Testis (tissue), 3 donors: ENCODE data around the gene ADCY5. TPM values are rescaled to one million over a fixed set of nuclear protein-coding genes. Genes with fewer than 3 reads are reported as not detected.

Source experiments
- DNase-seq: peaks from one replicate; pipeline ENCODE4 v3.0.0-alpha.2; 2019
- H3K27ac ChIP-seq, 2 donors: fragments of 200-600 bp; sonication (generic); one replicate each; pipeline ENCODE4 v1.5.1; 2019
- H3K27me3 ChIP-seq: fragments of 200-600 bp; sonication (generic); one replicate; pipeline ENCODE4 v1.5.1; 2019
- H3K36me3 ChIP-seq: fragments of 200-600 bp; sonication (generic); one replicate; pipeline ENCODE4 v1.5.1; 2017; ENCODE audit warnings: low read depth; ENCODE audit errors: missing control alignments
- H3K4me1 ChIP-seq: fragments of 200-600 bp; sonication (generic); one replicate; pipeline ENCODE4 v1.5.1; 2019
- H3K4me3 ChIP-seq, 2 donors: fragments of 200-600 bp; sonication (generic); one replicate each; pipeline ENCODE4 v1.5.1; 2017 to 2019
- H3K9me3 ChIP-seq: fragments of 200-600 bp; sonication (generic); one replicate; pipeline ENCODE4 v1.5.1; 2017
- CTCF ChIP-seq, 3 experiments: fragments of 450-650 bp in 2 of 3; fragments of 200-600 bp in 1 of 3; sonication (generic) in 1 of 3; IDR thresholded peaks; one replicate each; pipeline ENCODE4 v1.5.1; 2016 to 2019; ENCODE audit warnings: antibody characterized with exemption in 3 of 3, mild to moderate bottlenecking in 2 of 3, moderate library complexity in 1 of 3
- POLR2A ChIP-seq: fragments of 450-650 bp; IDR thresholded peaks from one replicate; pipeline ENCODE4 v1.6.1; 2017; ENCODE audit warnings: antibody characterized with exemption, mild to moderate bottlenecking, moderate library complexity
- WGBS, 2 donors: methylation state at CpG; one replicate each; pipeline ENCODE4 v1.1.5; 2018; 5-methylcytosine and 5-hydroxymethylcytosine counted together
- intact Hi-C: fragments of 100-400 bp; cut with DNase I; formaldehyde crosslinking; loops from one replicate; pipeline ENCODE4 v1.15.1; 2023; ENCODE audit warnings: low total_unique reads
- polyA plus RNA-seq: library from polyadenylated mRNA; stranded (reverse); fragments of 350-450 nt; fragmentation: Illumina TruSeq; extraction: RNeasy Lipid Tissue Mini Kit (QIAGEN cat#74804); gene quantifications from one replicate; pipeline ENCODE4 v1.2.3, GENCODE V29; 2014; ENCODE audit warnings: low read depth, low replicate concordance; ENCODE audit not compliant: insufficient read depth
- total RNA-seq, 2 donors: library from RNA; depleted of rRNA; stranded (reverse); fragments of >200 nt; gene quantifications; one replicate each; pipeline ENCODE4 v1.2.3, GENCODE V29; 2016

Gene ADCY5
- total and polyA plus RNA-seq, 3 donors from 2014 or later, result 16.5 to 41.6 (median 33.6) TPM

- intact Hi-C loops, result no loop called here
- 52 to 65% methylated on average over 8 to 11 of the region's 11 CpGs for WGBS, 2 donors
- no peaks in the 10 kb centered on the region for H3K9me3 ChIP-seq
- no peaks in the 10 kb centered on the region for H3K36me3 ChIP-seq
- H3K4me1 ChIP-seq, result peaks cover 57% of the 10 kb centered on the region
- H3K27ac ChIP-seq, result peak overlapping the region; percentile 50 to 74
- no peak overlapping the region for H3K4me3 ChIP-seq
- no peaks in the 10 kb centered on the region for H3K27me3 ChIP-seq
- no peak for DNase-seq
- no peak for TF ChIP-seq POLR2A
- TF ChIP-seq CTCF (IDR thresholded peaks at IDR 0.05), result no peak
Measured at GRCh38 chr3:123401836-123402530, 46.9 kb downstream of the ADCY5 start.

DNA sequence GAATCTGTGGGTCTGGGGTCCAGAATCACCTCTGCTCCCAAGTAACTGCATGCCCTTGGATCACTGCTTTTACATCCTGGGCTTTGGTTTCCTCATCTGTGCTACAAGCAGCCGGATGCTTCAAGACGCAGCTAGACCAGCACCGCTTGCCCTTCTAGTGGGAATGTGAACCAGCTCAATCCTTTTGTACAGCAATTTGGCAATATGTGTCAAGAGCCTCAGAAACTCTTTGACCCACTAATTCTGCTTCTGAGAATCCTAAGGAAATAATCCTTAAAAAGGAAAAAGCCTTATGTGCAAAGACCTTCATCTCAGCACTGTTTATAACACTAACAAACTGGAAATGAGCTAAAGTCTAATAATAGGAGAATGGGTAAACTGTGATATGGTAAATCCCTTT lies 48.7 kb downstream of the ADCY5 start:
- H3K4me3 ChIP-seq, result no peak overlapping the region
- no peaks in the 10 kb centered on the region for H3K36me3 ChIP-seq
- DNase-seq, result no peak
- intact Hi-C loops, result no loop called here
- TF ChIP-seq POLR2A (no peak), CTCF (IDR thresholded peaks at IDR 0.05) (no peak)
- no peaks in the 10 kb centered on the region for H3K27me3 ChIP-seq
- H3K9me3 ChIP-seq, result no peaks in the 10 kb centered on the region
- peak overlapping the region in 1 of 2 donors; percentile 56 for H3K27ac ChIP-seq
- 80 to 97% methylated on average over 3 of the region's 3 CpGs for WGBS, 2 donors
- peaks cover 51% of the 10 kb centered on the region for H3K4me1 ChIP-seq

DNA sequence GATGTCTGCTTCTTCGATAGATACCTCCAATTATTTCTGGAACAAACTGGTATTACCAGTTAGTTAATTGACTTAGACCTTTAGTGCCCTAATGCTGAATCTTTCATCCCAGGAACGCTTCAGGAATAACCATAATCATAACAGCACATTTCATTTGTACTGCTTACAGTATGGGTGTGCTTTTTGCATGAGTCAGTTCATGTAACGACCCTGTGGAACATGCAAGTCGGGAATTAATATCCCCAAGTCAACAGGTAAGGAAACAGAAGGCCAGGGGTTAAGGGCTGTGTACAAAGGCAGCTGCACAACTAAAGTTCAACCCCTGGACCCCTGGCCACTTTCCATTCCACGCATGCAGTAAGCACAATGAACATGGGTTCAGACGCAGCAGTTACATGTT lies 49.2 kb downstream of the ADCY5 start:
- H3K4me1 ChIP-seq, result peaks cover 50% of the 10 kb centered on the region
- intact Hi-C loops, result no loop called here
- TF ChIP-seq CTCF (IDR thresholded peaks at IDR 0.05), result no peak
- H3K36me3 ChIP-seq, result no peaks in the 10 kb centered on the region
- no peak overlapping the region for H3K4me3 ChIP-seq
- H3K27ac ChIP-seq, result peak overlapping the region in 1 of 2 donors; percentile 56
- no peaks in the 10 kb centered on the region for H3K9me3 ChIP-seq
- no peaks in the 10 kb centered on the region for H3K27me3 ChIP-seq
- WGBS, 2 donors, result 70 to 72% methylated on average over 6 of the region's 6 CpGs
- DNase-seq, result no peak

DNA sequence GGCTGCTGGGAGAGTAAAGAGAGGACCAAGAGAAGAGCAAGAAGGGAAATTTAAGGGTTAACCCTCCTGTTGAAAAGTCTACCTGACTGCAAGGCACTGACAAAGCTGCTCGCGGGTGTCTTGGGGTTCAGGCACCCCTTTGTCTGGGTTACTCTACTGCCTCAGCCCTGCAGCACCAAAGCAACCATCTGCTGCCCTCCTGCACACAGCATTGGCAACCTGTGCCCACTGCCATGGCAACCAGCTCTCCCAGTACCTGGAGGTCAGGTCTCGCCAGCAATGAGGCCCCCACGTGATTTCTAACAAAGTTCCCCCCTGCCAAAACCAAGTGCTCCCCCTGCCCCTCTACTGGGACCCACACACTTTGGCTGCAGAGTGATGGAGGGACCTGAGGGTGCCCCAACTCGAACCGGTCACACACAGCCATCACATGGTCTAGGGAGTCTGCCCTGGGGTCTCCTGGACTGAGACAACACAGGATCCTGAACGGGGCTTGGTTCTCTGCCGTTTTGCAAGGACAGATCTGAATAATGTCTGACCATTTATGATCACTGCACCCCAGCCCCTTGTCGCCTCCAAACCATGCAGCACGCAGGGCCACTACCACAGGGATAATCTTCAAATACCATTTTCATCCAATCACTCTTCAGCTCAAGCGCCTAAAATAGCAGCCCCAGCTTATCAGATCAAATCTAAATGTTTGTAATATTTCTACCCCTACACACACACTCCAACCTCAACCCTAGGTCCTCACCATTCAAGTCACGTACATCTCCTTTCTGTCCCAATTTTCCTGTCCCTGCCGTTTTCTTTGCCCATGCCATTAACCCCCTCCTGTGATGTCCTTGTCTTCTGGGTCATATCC lies 50.7 kb downstream of the ADCY5 start:
- Histone ChIP-seq H3K4me3 (no peak overlapping the region), H3K4me1 (peaks cover 47% of the 10 kb centered on the region), H3K27me3 (no peaks in the 10 kb centered on the region), H3K27ac (peak overlapping the region; percentile 59 to 80), H3K36me3 (no peaks in the 10 kb centered on the region), H3K9me3 (no peaks in the 10 kb centered on the region)
- TF ChIP-seq CTCF (IDR thresholded peaks at IDR 0.05) (no peak), POLR2A (no peak)
- 65 to 67% methylated on average over 13 of the region's 13 CpGs for WGBS, 2 donors
- intact Hi-C loops, result no loop called here
- DNase-seq, result no peak
